Endometrial microvascular endothelial cells (primary cell): ENCODE data around the gene ZNF397. TPM values are rescaled to one million over a fixed set of nuclear protein-coding genes. Genes with fewer than 3 reads are reported as not detected.

ENCODE experiments used
- in situ Hi-C: cut with HindIII; loops from 2 replicates; pipeline ENCODE4 v1.10.0; 2017; ENCODE audit warnings: low sequenced_read_pairs, low pct_unique_long_range_greater_than_20kb; ENCODE audit errors: inconsistent ontology term
- total RNA-seq: library from RNA; depleted of rRNA; stranded (reverse); fragments of >200 nt; gene quantifications from one replicate; pipeline ENCODE4 v1.2.3, GENCODE V29; 2015; ENCODE audit errors: inconsistent ontology term

The ZNF397 gene
- total RNA-seq, 1 donor from 2014 or later: 1.6 TPM

DNA sequence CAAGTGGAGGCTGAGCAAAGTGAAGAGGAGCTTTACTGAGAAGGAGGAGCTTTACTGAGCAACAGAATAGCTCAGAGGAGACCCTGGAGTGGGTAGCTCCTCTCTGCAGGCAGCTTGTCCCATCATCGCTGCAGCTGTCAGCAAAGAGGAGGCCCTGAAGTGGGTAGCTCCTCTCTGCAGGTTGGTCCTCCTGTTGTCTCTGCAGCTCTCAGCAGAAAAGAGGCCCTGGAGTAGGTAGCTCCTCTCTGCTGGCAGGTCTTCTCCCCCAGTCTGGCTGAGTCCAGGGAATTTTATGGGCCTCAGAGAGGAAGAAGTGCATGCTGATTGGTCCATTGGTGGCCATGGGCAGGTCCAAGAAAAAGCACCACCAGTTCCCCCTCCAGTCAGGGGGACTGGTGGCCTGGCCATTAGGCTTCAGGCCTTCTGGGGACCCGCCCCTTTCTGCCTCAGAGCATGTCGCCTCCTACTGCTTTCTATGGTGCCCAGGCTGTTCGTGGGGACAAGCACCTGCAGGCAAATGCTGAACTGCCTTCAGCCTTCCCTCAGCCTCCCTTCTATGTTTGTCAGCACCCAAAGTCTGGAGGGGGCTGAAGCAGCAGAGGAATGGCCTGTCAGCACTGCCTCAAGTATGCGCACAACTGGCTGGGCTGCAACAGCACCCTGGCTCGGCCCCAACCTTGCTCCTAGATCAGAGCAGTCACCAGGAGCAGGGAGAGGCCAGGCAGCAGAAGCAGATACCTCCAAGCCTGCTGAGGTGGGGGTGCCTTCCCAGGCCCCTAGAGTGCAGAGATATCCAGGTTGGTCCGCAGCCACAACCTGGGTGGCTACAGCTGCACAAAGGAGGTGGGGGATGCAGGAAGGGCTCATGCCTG, 43.3 kb downstream of the ZNF397 start:
- in situ Hi-C loops: no loop called here

DNA sequence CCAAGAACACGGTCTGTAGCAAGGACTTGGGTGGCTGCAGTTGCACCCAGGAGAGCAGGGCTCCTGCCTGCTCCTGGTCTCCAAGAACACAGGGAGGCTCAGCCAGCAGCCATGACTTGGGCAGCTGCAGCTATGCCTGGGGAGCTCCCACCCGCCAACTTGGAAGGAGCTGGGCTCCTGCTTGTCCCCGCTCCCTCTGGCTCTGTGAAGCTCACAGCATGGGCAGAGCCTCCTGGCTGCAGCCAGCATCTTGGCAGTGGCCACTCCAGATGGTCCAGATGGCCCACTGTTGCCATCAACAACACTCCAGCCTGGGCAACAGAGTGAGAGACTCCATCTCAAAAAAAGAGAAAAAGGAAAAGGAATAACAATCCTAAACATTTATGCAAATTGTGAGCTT, 44.0 kb downstream of the ZNF397 start:
- in situ Hi-C loops: no loop called here

DNA sequence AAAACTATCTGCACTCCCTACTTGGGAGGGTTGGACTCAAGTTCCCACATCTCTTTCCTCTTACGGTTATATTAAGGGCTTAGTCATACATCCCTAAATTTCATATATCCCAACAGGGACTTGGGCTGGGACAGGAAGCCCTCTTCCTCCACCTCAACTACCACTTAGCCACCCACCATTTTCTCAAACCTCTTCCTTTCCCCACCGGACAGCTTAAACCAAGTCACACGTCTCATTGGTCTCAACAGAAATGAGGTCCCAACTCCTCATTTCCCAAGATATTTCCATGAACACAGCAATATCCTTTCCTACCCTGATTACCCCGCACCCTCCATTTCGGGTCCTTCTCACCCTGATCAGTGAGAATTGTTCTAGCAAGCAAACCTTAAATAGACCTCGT, 48.5 kb downstream of the ZNF397 start:
- in situ Hi-C loops: no loop called here

DNA sequence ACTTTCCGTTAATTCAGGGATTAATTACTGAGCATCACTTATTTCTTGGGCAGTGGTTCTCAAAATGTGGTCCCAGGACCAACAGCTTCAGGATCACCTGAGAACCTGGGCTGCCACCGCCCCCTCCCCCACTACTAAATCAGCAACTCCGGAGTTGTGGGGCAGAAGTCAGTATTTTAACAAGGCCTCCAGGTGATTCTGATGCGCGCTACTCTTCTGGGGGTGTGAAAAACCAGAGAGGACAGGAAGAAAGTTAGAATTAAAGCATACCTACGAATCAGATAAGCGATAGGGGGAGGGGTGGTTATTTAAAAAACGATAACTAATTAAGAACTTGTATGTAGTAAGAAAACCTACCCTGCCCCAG, 48.9 kb downstream of the ZNF397 start:
- in situ Hi-C loops: no loop called here

- in situ Hi-C loops: no loop called here
Measured at GRCh38 chr18:35290094-35290735, 49.4 kb downstream of the ZNF397 start, which contains the start of gene ZSCAN30. Gene ZSCAN30 (minus strand): TSS chr18:35290229. CDS start chr18:35264352, 25,877 bp downstream.

DNA sequence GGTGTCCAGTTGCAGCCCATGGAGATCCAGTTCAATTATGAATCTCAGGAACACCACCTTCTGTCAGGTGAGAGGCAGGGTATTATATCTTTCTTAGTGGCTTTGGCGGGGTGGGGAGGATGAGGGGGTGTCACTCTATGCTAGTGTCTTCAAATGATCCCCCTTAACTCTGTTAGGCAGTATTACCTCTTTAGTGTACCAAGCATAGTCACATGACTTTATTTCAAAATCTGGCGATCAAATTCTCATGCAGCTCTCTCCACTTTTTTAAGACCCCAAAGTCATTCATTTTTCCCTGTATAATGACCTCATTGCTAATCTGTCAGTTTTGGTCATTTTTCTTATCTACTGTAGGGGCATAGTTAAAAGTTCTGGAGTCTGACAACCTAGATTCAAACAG, 50.3 kb downstream of the ZNF397 start:
- in situ Hi-C loops: no loop called here

- in situ Hi-C loops: no loop called here
Measured at GRCh38 chr18:35296060-35296459, 55.2 kb downstream of the ZNF397 start.

GRCh38 chr18:35303610-35304009, 62.8 kb downstream of the ZNF397 start:
- in situ Hi-C loops: no loop called here

DNA sequence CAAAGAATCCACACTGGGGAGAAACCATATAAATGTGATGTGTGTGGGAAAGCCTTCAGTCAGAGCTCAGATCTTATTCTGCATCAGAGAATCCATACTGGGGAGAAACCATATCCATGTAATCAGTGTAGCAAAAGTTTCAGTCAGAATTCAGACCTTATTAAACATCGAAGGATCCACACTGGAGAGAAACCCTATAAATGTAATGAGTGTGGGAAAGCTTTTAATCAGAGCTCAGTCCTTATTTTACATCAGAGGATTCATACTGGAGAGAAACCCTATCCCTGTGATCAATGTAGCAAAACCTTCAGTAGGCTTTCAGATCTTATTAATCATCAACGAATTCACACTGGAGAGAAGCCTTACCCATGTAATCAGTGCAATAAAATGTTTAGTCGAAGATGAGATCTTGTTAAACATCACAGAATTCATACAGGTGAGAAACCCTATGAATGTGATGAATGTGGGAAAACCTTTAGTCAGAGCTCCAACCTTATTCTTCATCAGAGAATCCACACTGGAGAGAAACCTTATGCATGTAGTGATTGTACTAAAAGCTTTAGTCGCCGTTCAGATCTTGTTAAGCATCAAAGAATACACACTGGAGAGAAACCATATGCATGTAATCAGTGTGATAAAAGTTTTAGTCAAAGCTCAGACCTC, 65.9 kb downstream of the ZNF397 start:
- in situ Hi-C loops: no loop called here

Other genes with a start within 250 kb of the ZNF397 start
- gene MAPRE2, start 199.6 kb upstream of the ZNF397 start, total RNA-seq: 64.9 TPM
- 15.1 TPM for gene ZSCAN30, start 49.2 kb downstream of the ZNF397 start, total RNA-seq
- 20.8 TPM for gene ZNF24, start 103.4 kb downstream of the ZNF397 start, total RNA-seq
- gene ZNF396, start 136.3 kb downstream of the ZNF397 start, total RNA-seq: not detected